ENCODE results near the gene GADL1. TPM values are rescaled to one million over a fixed set of nuclear protein-coding genes. Genes with fewer than 3 reads are reported as not detected.

Gene GADL1
- total RNA-seq, 3 donors from 2014 or later, result not detected

DNA sequence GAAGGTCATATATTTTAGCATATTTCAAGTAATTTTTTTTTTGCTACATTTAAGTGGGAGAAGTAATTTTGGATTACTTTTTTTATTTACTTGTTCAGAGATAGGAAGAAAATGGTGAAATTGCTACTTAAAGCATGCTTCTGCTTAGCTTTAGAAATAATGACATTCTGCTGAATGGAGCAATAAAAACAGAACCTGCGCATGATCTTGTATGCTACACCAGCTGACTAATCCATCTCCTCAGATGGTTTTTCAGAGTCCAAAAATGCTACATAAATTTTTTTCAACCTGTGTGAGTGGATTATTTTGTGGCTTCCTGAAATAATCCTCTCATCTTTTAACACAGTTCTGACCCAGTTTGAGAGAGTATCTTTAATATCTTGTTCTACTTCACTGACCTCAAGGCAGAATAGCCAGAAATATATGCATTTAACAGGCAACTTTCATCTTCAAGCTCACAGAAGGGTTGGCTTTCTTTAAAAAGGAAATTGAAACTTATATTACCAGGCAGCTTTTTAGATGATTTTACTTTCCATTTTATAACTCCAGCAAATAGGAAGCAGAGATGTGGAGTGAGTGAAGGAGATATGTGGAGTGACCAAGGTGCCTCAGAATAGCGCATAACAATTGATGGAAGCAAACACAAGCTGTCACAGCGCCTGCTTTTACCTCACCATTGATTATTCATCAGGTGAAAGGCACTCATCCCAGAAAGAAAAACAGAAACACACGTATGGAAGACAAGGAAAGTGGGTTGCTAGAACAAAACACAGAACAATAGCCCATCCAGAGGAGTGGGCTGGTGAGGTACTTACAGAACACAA, 151.5 kb downstream of the GADL1 start:
- Histone ChIP-seq H3K4me1 (ENCODE audit: low read depth) (peaks cover 3% of the 10 kb centered on the region), H3K36me3 (ENCODE audit: low read depth) (no peaks in the 10 kb centered on the region), H3K9me3 (no peaks in the 10 kb centered on the region), H3K4me3 (no peak overlapping the region)
- DNase-seq (no peak), ATAC-seq (no peak)
- TF ChIP-seq, protein P1, sequence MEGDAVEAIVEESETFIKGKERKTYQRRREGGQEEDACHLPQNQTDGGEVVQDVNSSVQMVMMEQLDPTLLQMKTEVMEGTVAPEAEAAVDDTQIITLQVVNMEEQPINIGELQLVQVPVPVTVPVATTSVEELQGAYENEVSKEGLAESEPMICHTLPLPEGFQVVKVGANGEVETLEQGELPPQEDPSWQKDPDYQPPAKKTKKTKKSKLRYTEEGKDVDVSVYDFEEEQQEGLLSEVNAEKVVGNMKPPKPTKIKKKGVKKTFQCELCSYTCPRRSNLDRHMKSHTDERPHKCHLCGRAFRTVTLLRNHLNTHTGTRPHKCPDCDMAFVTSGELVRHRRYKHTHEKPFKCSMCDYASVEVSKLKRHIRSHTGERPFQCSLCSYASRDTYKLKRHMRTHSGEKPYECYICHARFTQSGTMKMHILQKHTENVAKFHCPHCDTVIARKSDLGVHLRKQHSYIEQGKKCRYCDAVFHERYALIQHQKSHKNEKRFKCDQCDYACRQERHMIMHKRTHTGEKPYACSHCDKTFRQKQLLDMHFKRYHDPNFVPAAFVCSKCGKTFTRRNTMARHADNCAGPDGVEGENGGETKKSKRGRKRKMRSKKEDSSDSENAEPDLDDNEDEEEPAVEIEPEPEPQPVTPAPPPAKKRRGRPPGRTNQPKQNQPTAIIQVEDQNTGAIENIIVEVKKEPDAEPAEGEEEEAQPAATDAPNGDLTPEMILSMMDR (IDR thresholded peaks at IDR 0.05), result no peak
- intact Hi-C loops (cut with DNase I, micrococcal nuclease), result no loop called here

GRCh38 chr3:30741889-30742288, 152.6 kb downstream of the GADL1 start:
- Histone ChIP-seq H3K4me1 (ENCODE audit: low read depth) (peaks cover 3% of the 10 kb centered on the region), H3K9me3 (no peaks in the 10 kb centered on the region), H3K4me3 (no peak overlapping the region), H3K36me3 (ENCODE audit: low read depth) (no peaks in the 10 kb centered on the region)
- ATAC-seq (no peak), DNase-seq (no peak)
- intact Hi-C loops (cut with DNase I, micrococcal nuclease), result no loop called here
- TF ChIP-seq, protein P1 (IDR thresholded peaks at IDR 0.05), result no peak

DNA sequence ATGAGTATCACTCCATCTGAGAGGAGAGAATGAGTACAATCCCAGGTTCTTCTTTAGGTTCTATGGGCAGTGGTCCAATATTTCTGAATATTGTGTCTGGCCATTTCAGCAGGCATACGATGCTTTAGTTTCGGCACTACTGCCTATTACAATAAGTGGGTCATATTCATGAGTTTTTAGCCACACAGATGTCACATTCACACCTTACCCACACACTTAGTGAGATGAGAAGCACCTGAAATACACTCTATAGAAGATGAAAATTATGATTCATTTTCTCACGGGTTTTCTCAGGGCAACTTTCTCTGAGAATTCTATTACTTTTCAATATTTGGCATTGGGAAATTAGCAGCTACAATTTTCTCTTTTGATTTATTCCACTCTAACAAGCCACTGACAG, 155.9 kb downstream of the GADL1 start:
- TF ChIP-seq, protein P1 (IDR thresholded peaks at IDR 0.05), result no peak
- intact Hi-C loops (cut with DNase I, micrococcal nuclease), result no loop called here
- H3K4me3 ChIP-seq, result no peak overlapping the region
- no peaks in the 10 kb centered on the region for H3K4me1 ChIP-seq (ENCODE audit: low read depth)
- DNase-seq, result no peak
- no peaks in the 10 kb centered on the region for H3K9me3 ChIP-seq
- H3K36me3 ChIP-seq (ENCODE audit: low read depth), result no peaks in the 10 kb centered on the region
- no peak for ATAC-seq

- Histone ChIP-seq H3K4me1 (ENCODE audit: low read depth) (no peaks in the 10 kb centered on the region), H3K4me3 (no peak overlapping the region), H3K36me3 (ENCODE audit: low read depth) (no peaks in the 10 kb centered on the region), H3K9me3 (no peaks in the 10 kb centered on the region)
- DNase-seq (no peak), ATAC-seq (peak; percentile 94)
- intact Hi-C loops (cut with DNase I, micrococcal nuclease), result no loop called here
- TF ChIP-seq, protein P1 (IDR thresholded peaks at IDR 0.05), result no peak
Measured at GRCh38 chr3:30737743-30738499, 156.5 kb downstream of the GADL1 start.

DNA sequence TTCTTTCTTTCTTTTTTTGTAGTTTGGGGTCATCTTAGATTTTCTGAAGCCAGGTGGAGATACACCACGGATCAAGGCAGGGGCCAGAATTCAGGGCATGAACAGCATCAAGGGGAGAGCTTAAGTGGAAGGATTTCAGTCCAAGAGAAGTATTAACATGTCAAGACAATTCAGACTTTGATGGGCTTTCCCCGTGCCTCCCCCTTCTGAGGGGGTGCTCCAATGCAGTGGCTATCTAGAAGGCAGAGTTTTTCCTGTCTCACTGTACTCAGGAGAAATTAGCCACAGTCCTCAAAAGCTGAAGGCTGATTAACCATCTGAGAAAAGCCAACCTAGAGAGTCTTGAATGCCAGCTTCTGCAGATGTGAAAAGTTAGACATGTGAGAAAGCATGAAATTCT, 160.8 kb downstream of the GADL1 start:
- Histone ChIP-seq H3K4me3 (no peak overlapping the region), H3K9me3 (no peaks in the 10 kb centered on the region), H3K4me1 (ENCODE audit: low read depth) (no peaks in the 10 kb centered on the region), H3K36me3 (ENCODE audit: low read depth) (no peaks in the 10 kb centered on the region)
- TF ChIP-seq, protein P1 (IDR thresholded peaks at IDR 0.05), result no peak
- ATAC-seq (no peak), DNase-seq (no peak)
- intact Hi-C loops (cut with DNase I, micrococcal nuclease), result no loop called here

Data from mucosa of descending colon (tissue), 3 donors.